Suprapubic skin (tissue), 4 donors: ENCODE data around the gene KCNJ6.

Experiments used
- EP300 ChIP-seq: sonication (generic); formaldehyde crosslinking; IDR thresholded peaks from one replicate; pipeline ENCODE4 v1.6.1; 2017; ENCODE audit warnings: antibody characterized with exemption
- POLR2A ChIP-seq, 2 donors: fragments of 450-650 bp; IDR thresholded peaks; one replicate each; pipeline ENCODE4 v1.6.1; 2017; ENCODE audit warnings: antibody characterized with exemption in 2 of 2, mild to moderate bottlenecking in 2 of 2, moderate library complexity in 2 of 2
- POLR2AphosphoS5 ChIP-seq, 3 donors: sonication (generic); formaldehyde crosslinking; IDR thresholded peaks; one replicate each; pipeline ENCODE4 v1.6.1; 2017; ENCODE audit warnings: antibody characterized with exemption in 3 of 3
- TF ChIP-seq, protein P1 (sequence below), 2 donors: fragments of 200-600 bp in 1 of 2; fragments of 450-650 bp in 1 of 2; sonication (generic) in 1 of 2; IDR thresholded peaks; one replicate each; pipeline ENCODE4 v1.5.1; 2016 to 2019; ENCODE audit warnings: antibody characterized with exemption in 2 of 2, mild to moderate bottlenecking in 1 of 2, moderate library complexity in 1 of 2

DNA sequence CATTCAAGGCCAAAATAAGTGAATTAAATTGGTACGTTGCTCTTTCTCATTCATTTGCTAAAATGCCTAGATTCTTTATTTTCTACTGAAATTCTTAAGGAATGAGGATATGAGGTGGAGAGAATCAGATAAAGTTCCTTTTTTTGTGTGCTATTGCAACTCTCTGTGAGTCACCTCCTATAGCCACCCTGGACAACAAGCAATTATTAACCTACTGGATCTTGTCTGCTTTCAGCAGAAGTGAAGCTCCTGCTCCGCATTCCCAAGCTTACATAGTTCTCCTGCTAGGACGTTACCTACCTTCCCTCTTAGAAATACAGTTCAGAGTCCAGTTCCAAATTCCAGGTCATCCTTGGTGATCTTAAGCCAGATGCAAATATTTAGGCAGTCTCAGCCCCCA is 4.8 kb upstream of the KCNJ6 start:
- TF ChIP-seq, protein P1, sequence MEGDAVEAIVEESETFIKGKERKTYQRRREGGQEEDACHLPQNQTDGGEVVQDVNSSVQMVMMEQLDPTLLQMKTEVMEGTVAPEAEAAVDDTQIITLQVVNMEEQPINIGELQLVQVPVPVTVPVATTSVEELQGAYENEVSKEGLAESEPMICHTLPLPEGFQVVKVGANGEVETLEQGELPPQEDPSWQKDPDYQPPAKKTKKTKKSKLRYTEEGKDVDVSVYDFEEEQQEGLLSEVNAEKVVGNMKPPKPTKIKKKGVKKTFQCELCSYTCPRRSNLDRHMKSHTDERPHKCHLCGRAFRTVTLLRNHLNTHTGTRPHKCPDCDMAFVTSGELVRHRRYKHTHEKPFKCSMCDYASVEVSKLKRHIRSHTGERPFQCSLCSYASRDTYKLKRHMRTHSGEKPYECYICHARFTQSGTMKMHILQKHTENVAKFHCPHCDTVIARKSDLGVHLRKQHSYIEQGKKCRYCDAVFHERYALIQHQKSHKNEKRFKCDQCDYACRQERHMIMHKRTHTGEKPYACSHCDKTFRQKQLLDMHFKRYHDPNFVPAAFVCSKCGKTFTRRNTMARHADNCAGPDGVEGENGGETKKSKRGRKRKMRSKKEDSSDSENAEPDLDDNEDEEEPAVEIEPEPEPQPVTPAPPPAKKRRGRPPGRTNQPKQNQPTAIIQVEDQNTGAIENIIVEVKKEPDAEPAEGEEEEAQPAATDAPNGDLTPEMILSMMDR (IDR thresholded peaks at IDR 0.05), result no peak
- TF ChIP-seq POLR2A (IDR thresholded peaks at IDR 0.05) (no peak), EP300 (no peak), POLR2AphosphoS5 (IDR thresholded peaks at IDR 0.05) (no peak)
